SU-DHL-6 (cell line): ENCODE data around the gene UBL4A.

Source experiments
- H2AFZ ChIP-seq: fragments of 200-600 bp; sonication (generic); 2 replicates; pipeline ENCODE4 v1.6.1; 2014; ENCODE audit warnings: low read depth, mild to moderate bottlenecking, moderate library complexity, mixed read lengths, antibody characterized with exemption, low read length; ENCODE audit not compliant: severe bottlenecking
- H3F3A ChIP-seq: fragments of 200-600 bp; shearing (Covaris generic); 2 replicates; pipeline ENCODE4 v1.6.0; 2016; ENCODE audit warnings: antibody characterized with exemption, mild to moderate bottlenecking; ENCODE audit not compliant: insufficient read depth
- H3K27ac ChIP-seq: fragments of 200-600 bp; sonication (generic); 2 replicates; pipeline ENCODE4 v1.5.1; 2016; ENCODE audit warnings: low read depth, mild to moderate bottlenecking, low read length, moderate library complexity, mixed read lengths
- H3K27me3 ChIP-seq: fragments of 200-600 bp; sonication (generic), shearing (Covaris generic); 2 replicates; pipeline ENCODE4 v1.6.0; 2014; ENCODE audit warnings: mild to moderate bottlenecking, low read length
- H3K36me3 ChIP-seq: fragments of 200-600 bp; sonication (generic); 2 replicates; pipeline ENCODE4 v1.6.1; 2014; ENCODE audit warnings: mild to moderate bottlenecking, low read length, mixed read lengths
- H3K4me2 ChIP-seq: fragments of 300-600, 200-600 bp; shearing (Covaris generic), sonication (generic); 2 replicates; pipeline ENCODE4 v1.6.0; 2014; ENCODE audit warnings: low read length, low read depth, mild to moderate bottlenecking; ENCODE audit not compliant: poor library complexity, severe bottlenecking
- H3K4me3 ChIP-seq: fragments of 200-600 bp; sonication (generic); 2 replicates; pipeline ENCODE4 v1.5.1; 2014; ENCODE audit warnings: antibody characterized with exemption, low read length, mild to moderate bottlenecking, mixed read lengths; ENCODE audit not compliant: insufficient read depth, poor library complexity, severe bottlenecking
- H3K79me2 ChIP-seq: fragments of 200-600 bp; sonication (generic); 2 replicates; pipeline ENCODE4 v1.6.1; 2014; ENCODE audit warnings: mild to moderate bottlenecking, low read length, moderate library complexity; ENCODE audit not compliant: insufficient read depth
- H3K9ac ChIP-seq: fragments of 200-600 bp; sonication (generic); 2 replicates; pipeline ENCODE4 v1.7.0; 2014; ENCODE audit warnings: mild to moderate bottlenecking, low read length
- H3K9me2 ChIP-seq: fragments of 200-600 bp; sonication (generic); replicated peaks from 2 replicates; pipeline ENCODE4 v1.6.1; 2014; ENCODE audit warnings: low read length; ENCODE audit not compliant: insufficient read depth
- H3K9me3 ChIP-seq: fragments of 200-600 bp; sonication (generic); 2 replicates; pipeline ENCODE4 v1.6.1; 2014; ENCODE audit warnings: low read length, mixed read lengths; ENCODE audit not compliant: insufficient read depth
- H4K20me1 ChIP-seq: fragments of 200-600 bp; sonication (generic); 2 replicates; pipeline ENCODE4 v1.6.1; 2014; ENCODE audit warnings: low read depth, mild to moderate bottlenecking, antibody characterized with exemption, low read length, moderate library complexity, mixed read lengths
- CTCF ChIP-seq: fragments of 200-600 bp; sonication (generic); IDR thresholded peaks from one replicate; pipeline ENCODE4 v1.5.1; 2017; ENCODE audit warnings: antibody characterized with exemption, mild to moderate bottlenecking, low read length, moderate library complexity; ENCODE audit not compliant: insufficient read depth, poor library complexity, severe bottlenecking
- EZH2phosphoT487 ChIP-seq: fragments of 200-600 bp; sonication (generic), shearing (Covaris generic); conservative IDR thresholded peaks from 2 replicates; pipeline ENCODE4 v1.6.1; 2018; ENCODE audit warnings: mild to moderate bottlenecking, antibody characterized with exemption, low read length, moderate library complexity, mixed read lengths

The UBL4A gene

GRCh38 chrX:154481911-154482601, 4.4 kb downstream of the UBL4A start:
- H3F3A ChIP-seq: peaks cover 30% of the 10 kb centered on the region
- peak overlapping the region; percentile 83 for H2AFZ ChIP-seq
- H3K79me2 ChIP-seq: peaks cover 18% of the 10 kb centered on the region
- no peaks in the 10 kb centered on the region for H4K20me1 ChIP-seq
- H3K9me2 ChIP-seq: no peaks in the 10 kb centered on the region
- H3K9ac ChIP-seq: peak overlapping the region; percentile 39
- no peaks in the 10 kb centered on the region for H3K9me3 ChIP-seq
- no peaks in the 10 kb centered on the region for H3K27me3 ChIP-seq
- H3K36me3 ChIP-seq: no peaks in the 10 kb centered on the region
- H3K27ac ChIP-seq: peak overlapping the region; percentile 73
- TF ChIP-seq EZH2phosphoT487 (no peak), CTCF (no peak)
- peak overlapping the region; percentile 42 for H3K4me2 ChIP-seq
- H3K4me3 ChIP-seq: no peak overlapping the region

DNA sequence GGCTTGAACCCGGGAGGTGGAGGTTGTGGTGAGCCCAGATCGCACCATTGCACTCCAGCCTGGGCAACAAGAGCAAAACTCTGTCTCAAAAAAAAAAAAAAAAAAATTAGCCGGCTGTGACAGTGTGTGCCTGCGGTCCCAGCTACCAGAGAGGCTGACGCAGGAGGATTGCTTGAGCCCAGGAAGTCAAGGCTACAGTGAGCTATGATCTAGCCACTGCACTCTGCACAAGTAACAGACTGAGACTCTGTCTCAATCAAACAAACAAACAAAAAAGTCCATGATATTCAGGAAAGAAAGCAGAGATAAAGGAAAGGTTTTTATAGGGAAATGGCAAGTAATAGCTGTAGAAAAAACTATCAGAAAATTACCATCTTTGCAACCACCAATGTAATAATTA, 5.2 kb downstream of the UBL4A start:
- Histone ChIP-seq H3K4me2 (peak overlapping the region; percentile 42), H4K20me1 (no peaks in the 10 kb centered on the region), H3F3A (peaks cover 29% of the 10 kb centered on the region), H3K9ac (peak overlapping the region; percentile 39), H3K9me3 (no peaks in the 10 kb centered on the region), H3K9me2 (no peaks in the 10 kb centered on the region), H3K27me3 (no peaks in the 10 kb centered on the region), H3K79me2 (peaks cover 17% of the 10 kb centered on the region), H2AFZ (no peak overlapping the region), H3K4me3 (no peak overlapping the region), H3K27ac (peak overlapping the region; percentile 73), H3K36me3 (no peaks in the 10 kb centered on the region)
- TF ChIP-seq CTCF (no peak), EZH2phosphoT487 (no peak)

GRCh38 chrX:154478728-154479622, 7.4 kb downstream of the UBL4A start, which contains the start of gene LAGE3:
LAGE3 (minus strand) TSS chrX:154479281; CDS start chrX:154478915, 366 bp downstream.
- H2AFZ ChIP-seq: no peak within 1 kb of the TSS
- peak within 1 kb of the TSS; percentile 89 for H3K4me2 ChIP-seq
- no peaks in the 10 kb centered on the region for H3K27me3 ChIP-seq
- H3K9me2 ChIP-seq: no peaks in the 10 kb centered on the region
- no peaks in the 10 kb centered on the region for H3K9me3 ChIP-seq
- peak within 1 kb of the TSS; percentile 88 for H3K27ac ChIP-seq
- H4K20me1 ChIP-seq: no peaks in the 10 kb centered on the region
- no peaks in the 10 kb centered on the region for H3K36me3 ChIP-seq
- peak within 1 kb of the TSS; percentile 71 for H3K4me3 ChIP-seq
- peaks cover 28% of the 10 kb centered on the region for H3F3A ChIP-seq
- TF ChIP-seq EZH2phosphoT487: no peak
- TF ChIP-seq CTCF: no peak
- H3K9ac ChIP-seq: peak within 1 kb of the TSS; percentile 78
- H3K79me2 ChIP-seq: no peaks in the 10 kb centered on the region
